ENCODE results near the gene SEC22A.

SEC22A gene

GRCh38 chr3:123218990-123219389 is 17.2 kb downstream of the SEC22A start:
- no peak for TF ChIP-seq SIN3A (IDR thresholded peaks at IDR 0.05; ENCODE audit: borderline replicate concordance, insufficient read depth, low read length)
- TF ChIP-seq TAF1 (IDR thresholded peaks at IDR 0.05; ENCODE audit: borderline replicate concordance, insufficient read depth, low read length), result no peak
- no peak for TF ChIP-seq FOXP2 (optimal IDR thresholded peaks at IDR 0.05; ENCODE audit: borderline replicate concordance, extremely low read depth, extremely low read length, insufficient read depth)
- no peak for TF ChIP-seq REST (IDR thresholded peaks at IDR 0.05; ENCODE audit: insufficient read depth in 1 of 2, low read depth in 2 of 2, low read length in 2 of 2)
- no peak for TF ChIP-seq POLR2AphosphoS5 (IDR thresholded peaks at IDR 0.05; ENCODE audit: low read depth, low read length)

GRCh38 chr3:123225016-123225415 is 23.3 kb downstream of the SEC22A start:
- no peak for TF ChIP-seq POLR2AphosphoS5 (IDR thresholded peaks at IDR 0.05; ENCODE audit: low read depth, low read length)
- no peak for TF ChIP-seq SIN3A (IDR thresholded peaks at IDR 0.05; ENCODE audit: borderline replicate concordance, insufficient read depth, low read length)
- no peak for TF ChIP-seq REST (IDR thresholded peaks at IDR 0.05; ENCODE audit: insufficient read depth in 1 of 2, low read depth in 2 of 2, low read length in 2 of 2)
- TF ChIP-seq TAF1 (IDR thresholded peaks at IDR 0.05; ENCODE audit: borderline replicate concordance, insufficient read depth, low read length), result no peak
- no peak for TF ChIP-seq FOXP2 (optimal IDR thresholded peaks at IDR 0.05; ENCODE audit: borderline replicate concordance, extremely low read depth, extremely low read length, insufficient read depth)

DNA sequence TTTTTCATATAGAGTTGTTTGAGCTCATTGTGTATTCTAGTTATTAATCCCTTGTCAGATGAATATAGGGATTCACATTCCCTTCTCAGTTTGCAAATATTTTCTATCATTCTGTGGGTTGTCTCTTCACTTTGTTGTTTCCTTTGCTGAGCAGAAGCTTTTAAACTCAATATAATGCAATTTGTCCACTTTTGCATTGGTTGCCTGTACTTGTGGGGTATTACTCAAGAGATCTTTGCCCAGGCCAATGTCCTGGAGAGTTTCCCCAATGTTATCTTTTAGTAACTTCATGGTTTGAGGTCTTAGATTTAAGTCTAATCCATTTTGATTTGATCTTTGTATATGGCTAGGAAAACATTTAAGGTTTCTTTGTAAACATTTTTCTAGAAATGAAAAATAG is 24.8 kb downstream of the SEC22A start:
- TF ChIP-seq FOXP2 (optimal IDR thresholded peaks at IDR 0.05; ENCODE audit: borderline replicate concordance, extremely low read depth, extremely low read length, insufficient read depth), result no peak
- TF ChIP-seq REST (IDR thresholded peaks at IDR 0.05; ENCODE audit: insufficient read depth in 1 of 2, low read depth in 2 of 2, low read length in 2 of 2), result no peak
- no peak for TF ChIP-seq TAF1 (IDR thresholded peaks at IDR 0.05; ENCODE audit: borderline replicate concordance, insufficient read depth, low read length)
- TF ChIP-seq POLR2AphosphoS5 (IDR thresholded peaks at IDR 0.05; ENCODE audit: low read depth, low read length), result no peak
- TF ChIP-seq SIN3A (IDR thresholded peaks at IDR 0.05; ENCODE audit: borderline replicate concordance, insufficient read depth, low read length), result no peak

DNA sequence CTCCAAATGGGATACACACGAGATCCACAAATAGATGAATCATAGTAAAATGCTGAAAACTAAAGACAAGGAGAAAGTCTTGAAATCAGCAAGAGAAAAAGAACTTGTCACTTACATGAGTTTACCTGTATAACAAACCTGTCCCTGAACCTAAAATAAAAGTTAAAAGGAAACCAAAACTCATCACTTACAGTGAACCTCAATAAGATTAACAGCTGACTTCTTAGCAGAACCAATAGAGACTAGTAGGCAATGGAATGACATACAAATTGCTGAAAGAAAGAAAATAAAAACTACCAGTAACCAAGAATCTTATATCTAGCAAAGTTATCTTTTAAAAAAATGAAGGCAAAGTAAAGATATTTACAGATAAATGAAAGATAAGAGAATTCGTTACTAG is 27.4 kb downstream of the SEC22A start:
- TF ChIP-seq TAF1 (IDR thresholded peaks at IDR 0.05; ENCODE audit: borderline replicate concordance, insufficient read depth, low read length) (no peak), REST (IDR thresholded peaks at IDR 0.05; ENCODE audit: insufficient read depth in 1 of 2, low read depth in 2 of 2, low read length in 2 of 2) (no peak), POLR2AphosphoS5 (IDR thresholded peaks at IDR 0.05; ENCODE audit: low read depth, low read length) (no peak), SIN3A (IDR thresholded peaks at IDR 0.05; ENCODE audit: borderline replicate concordance, insufficient read depth, low read length) (no peak), FOXP2 (optimal IDR thresholded peaks at IDR 0.05; ENCODE audit: borderline replicate concordance, extremely low read depth, extremely low read length, insufficient read depth) (no peak)

- TF ChIP-seq SIN3A (IDR thresholded peaks at IDR 0.05; ENCODE audit: borderline replicate concordance, insufficient read depth, low read length), result no peak
- TF ChIP-seq FOXP2 (optimal IDR thresholded peaks at IDR 0.05; ENCODE audit: borderline replicate concordance, extremely low read depth, extremely low read length, insufficient read depth), result no peak
- no peak for TF ChIP-seq REST (IDR thresholded peaks at IDR 0.05; ENCODE audit: insufficient read depth in 1 of 2, low read depth in 2 of 2, low read length in 2 of 2)
- no peak for TF ChIP-seq POLR2AphosphoS5 (IDR thresholded peaks at IDR 0.05; ENCODE audit: low read depth, low read length)
- no peak for TF ChIP-seq TAF1 (IDR thresholded peaks at IDR 0.05; ENCODE audit: borderline replicate concordance, insufficient read depth, low read length)
Observed at GRCh38 chr3:123236902-123237301, 35.2 kb downstream of the SEC22A start.

All from PFSK-1 (cell line).